GM08714 (cell line): ENCODE measurements around the gene PADI4.
"Not testable (repeated sequence)": the region's sequence is repeated elsewhere in the genome, so short reads cannot be mapped to it uniquely, and the experiment has no call there.

Experiments used
- H3K4me3 ChIP-seq: fragments of 200-500 bp; sonication (Bioruptor generic); 2 replicates; pipeline ENCODE4 v1.5.1; 2014; ENCODE audit warnings: mild to moderate bottlenecking, low read length, inconsistent platforms
- ZNF274 ChIP-seq: IDR thresholded peaks from 2 replicates; pipeline ENCODE4 v1.6.1; 2012; ENCODE audit warnings: mild to moderate bottlenecking, low read depth, low read length

PADI4 gene

DNA sequence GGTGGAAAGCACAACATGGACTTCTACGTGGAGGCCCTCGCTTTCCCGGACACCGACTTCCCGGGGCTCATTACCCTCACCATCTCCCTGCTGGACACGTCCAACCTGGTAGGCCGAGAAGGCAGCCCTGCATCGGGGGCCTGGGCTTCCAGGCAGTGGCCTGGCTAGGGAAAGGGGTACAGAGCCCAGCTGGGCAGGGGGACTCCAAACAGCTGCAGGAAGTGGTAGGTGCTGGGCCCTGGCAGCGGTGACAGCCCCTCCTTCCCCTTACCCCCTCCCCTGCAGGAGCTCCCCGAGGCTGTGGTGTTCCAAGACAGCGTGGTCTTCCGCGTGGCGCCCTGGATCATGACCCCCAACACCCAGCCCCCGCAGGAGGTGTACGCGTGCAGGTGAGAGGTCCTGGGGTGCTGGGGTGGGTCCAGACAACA lies 34.0 kb downstream of the PADI4 start:
- no peak for TF ChIP-seq ZNF274
- no peak overlapping the region for H3K4me3 ChIP-seq

DNA sequence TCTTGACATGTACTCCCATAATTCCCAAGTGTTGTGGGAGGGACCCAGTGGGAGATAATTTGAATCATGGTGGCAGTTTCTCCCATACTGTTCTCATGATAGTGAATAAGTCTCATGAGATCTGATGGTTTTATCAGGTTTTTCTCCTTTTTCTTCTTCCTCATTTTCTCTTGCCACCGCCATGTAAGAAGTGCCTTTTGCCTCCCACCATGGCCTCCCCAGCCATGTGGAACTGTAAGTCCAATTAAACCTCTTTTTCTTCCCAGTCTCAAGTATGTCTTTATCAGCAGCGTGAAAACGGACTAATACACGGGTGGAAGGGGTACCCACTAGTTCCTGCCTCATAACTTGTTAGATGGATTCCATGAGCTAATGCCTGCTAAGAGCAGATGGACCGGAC lies 37.5 kb downstream of the PADI4 start:
- H3K4me3 ChIP-seq: not testable (repeated sequence)

DNA sequence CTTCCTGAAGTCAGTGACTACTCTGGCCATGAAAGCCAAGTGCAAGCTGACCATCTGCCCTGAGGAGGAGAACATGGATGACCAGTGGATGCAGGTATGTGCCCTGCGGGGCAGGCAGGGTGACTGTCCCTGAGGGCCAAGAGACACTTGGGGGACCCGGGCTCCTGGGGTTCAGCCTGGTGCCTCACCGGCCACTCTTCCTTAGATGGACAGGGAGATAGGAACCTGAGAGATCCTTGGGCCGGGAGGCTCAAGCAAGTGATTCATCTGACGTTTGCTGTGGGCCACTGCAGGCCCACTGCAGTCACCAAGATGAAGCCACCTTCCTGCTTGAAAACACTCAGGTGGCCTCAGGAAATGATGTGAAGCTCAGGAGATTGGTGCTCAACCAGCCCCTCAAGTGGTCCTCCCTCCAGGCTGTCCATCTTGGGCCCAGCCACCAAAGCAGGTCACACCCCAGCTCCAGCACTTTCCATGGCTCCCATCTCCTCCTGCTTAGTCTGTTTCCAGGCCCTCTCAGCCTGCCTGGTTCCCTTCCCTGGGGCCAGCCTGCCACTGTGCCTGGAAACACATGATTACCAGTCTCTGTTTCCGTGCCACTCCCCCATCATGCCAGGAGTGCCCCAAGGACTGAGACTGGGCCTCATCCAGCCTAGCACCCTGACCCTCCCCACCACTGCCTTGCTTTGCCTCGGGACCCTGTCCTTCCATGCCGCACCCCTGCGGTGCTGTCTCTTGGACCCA lies 38.2 kb downstream of the PADI4 start:
- no peak overlapping the region for H3K4me3 ChIP-seq
- TF ChIP-seq ZNF274: no peak

GRCh38 chr1:17347769-17348592 lies 40.0 kb downstream of the PADI4 start:
- H3K4me3 ChIP-seq: no peak overlapping the region
- TF ChIP-seq ZNF274: no peak

DNA sequence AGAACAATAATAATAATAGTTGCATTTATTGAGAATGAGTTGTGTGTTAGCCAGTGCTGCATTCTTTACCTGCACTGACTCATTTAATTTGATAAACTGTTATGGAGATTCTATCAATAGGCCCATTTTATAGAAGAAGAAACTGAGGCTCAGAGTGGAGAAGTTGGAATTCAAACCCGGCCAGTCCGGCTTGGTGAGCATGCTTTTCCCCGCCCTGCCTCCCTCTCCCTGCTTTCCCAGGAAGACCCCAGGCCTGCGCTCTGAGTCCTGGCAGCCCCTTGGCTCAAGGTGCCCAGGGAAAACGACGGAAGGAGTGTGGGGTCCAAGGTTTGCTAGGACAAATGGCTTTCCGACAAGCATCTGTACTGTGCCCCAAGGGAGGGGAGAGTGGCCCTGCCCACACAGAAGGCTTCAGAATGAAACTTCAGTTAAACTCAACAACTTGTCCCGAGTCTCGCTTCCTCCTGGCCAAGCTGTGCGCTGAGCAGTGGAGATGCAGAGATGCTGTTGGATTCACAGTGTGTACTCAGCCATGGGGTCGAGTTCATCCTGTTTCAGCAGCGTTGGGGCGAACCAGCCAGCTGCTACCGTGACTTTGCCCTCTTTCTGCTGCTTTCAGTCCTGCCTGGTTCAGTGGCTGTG lies 40.7 kb downstream of the PADI4 start:
- H3K4me3 ChIP-seq: no peak overlapping the region
- TF ChIP-seq ZNF274: no peak

- TF ChIP-seq ZNF274: no peak
Observed at GRCh38 chr1:17350083-17350482, 42.1 kb downstream of the PADI4 start.

GRCh38 chr1:17350928-17351446 lies 43.0 kb downstream of the PADI4 start:
- H3K4me3 ChIP-seq: no peak overlapping the region
- no peak for TF ChIP-seq ZNF274

More at GRCh38 chr1:17350083-17350482, 42.1 kb downstream of the PADI4 start:
- no peak overlapping the region for H3K4me3 ChIP-seq

DNA sequence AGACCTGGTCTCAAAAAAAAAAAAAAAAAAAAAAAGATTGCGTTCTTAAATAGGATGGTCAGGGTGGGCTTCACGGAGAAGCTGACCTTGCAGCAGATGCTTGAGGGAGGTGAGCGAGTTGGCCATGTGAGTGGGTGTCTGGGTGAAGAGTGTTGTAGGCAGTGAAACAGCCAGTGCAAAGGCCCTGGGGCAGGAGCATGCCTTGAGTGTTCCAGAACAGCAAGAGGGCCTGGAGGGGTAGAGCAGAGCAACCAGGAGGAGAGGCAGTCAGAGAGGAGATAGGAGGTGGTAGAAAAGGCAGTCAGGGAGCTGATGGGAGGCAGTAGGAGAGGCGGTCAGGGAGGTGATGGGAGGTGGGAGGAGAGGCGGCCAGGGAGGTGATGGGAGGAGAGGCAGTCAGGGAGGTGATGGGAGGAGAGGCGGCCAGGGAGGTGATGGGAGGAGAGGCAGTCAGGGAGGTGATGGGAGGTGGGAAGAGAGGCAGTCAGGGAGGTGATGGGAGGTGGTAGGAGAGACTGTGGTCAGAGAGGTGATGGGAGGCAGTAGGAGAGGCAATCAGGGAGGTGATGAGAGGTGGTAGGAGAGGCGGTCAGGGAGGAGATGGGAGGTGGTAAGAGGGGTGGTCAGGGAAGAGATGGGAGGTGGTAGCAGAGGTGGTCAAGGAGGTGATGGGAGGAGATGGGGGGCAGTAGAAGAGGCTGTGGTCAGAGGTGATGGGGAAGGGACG lies 43.8 kb downstream of the PADI4 start:
- no peak for TF ChIP-seq ZNF274
- H3K4me3 ChIP-seq: no peak overlapping the region

DNA sequence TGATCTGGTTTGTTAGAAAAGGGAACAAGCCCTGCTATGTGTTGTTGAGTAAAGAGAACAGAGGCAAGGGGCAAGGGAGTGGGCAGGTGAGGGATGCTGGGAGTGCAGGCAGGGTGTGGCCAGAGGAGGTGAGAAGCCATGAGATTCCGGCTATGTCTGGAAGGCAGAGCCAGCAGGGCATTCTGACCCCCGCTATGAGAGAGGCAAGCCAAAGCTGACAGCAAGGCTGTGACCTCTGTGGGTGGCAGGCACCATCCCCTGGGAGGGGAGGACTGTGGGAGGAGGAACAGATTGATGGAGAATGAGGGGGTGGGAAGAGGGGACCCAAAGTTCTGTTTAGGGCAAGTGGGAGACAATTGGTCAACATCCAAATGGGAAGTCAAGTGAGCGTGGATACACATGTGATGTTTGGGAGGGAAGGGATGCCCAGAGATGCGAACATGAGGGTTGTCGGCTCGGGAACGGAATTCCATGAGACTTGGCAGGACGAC lies 44.5 kb downstream of the PADI4 start:
- TF ChIP-seq ZNF274: no peak
- H3K4me3 ChIP-seq: no peak overlapping the region

GRCh38 chr1:17355898-17356297 lies 47.9 kb downstream of the PADI4 start:
- TF ChIP-seq ZNF274: no peak
- H3K4me3 ChIP-seq: no peak overlapping the region

DNA sequence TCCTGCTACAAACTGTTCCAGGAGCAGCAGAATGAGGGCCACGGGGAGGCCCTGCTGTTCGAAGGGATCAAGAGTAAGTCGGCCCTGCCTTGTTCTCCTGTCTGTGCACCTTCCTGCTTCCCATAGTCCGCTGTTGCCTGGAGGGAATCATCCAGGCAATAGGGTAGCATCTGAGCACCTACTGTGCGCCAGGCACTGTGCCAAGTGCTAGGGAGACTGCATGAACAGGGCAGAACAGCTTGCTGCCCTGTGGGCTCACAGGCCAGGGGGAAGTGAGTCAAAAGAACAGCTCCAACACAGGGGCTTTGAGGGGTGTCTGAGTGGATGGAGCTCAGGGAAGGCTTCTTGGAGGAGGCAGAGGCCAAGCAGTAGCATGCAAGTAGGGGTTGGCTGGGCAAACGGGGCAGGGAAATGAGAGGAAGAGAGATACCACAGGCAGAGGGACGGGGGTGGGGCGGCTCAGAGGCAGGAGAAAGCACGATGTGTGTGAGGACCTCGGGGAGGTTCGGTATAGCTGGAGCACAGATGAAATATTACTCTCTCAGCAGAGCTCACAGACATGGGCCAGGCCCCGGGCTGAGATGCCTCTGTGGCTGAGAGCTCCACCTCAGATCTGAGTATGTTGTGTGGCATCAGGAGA lies 48.5 kb downstream of the PADI4 start:
- TF ChIP-seq ZNF274: no peak

GRCh38 chr1:17358557-17358956 lies 50.6 kb downstream of the PADI4 start:
- H3K4me3 ChIP-seq: no peak overlapping the region
- TF ChIP-seq ZNF274: no peak

More for the DNA sequence above, 48.5 kb downstream of the PADI4 start:
- no peak overlapping the region for H3K4me3 ChIP-seq

GRCh38 chr1:17359031-17359430 lies 51.0 kb downstream of the PADI4 start:
- TF ChIP-seq ZNF274: no peak
- H3K4me3 ChIP-seq: no peak overlapping the region
